SK-N-SH (cell line): ENCODE results near the gene IL11. TPM values are rescaled to one million over a fixed set of nuclear protein-coding genes. Genes with fewer than 3 reads are reported as not detected.

Experiments
- CTCF ChIA-PET: fragments of 300-600, 350-600 bp; formaldehyde crosslinking; extraction: SDS; loops from one replicate; lab custom pipeline; 2021; lab: Yijun Ruan, JAX
- POLR2A ChIA-PET: fragments of 350-600 bp; sonication (Branson Sonifier 250); formaldehyde crosslinking; extraction: SDS; loops from one replicate; lab custom pipeline; 2020; ENCODE audit warnings: antibody characterized with exemption, inconsistent platforms; lab: Yijun Ruan, JAX
- DNase-seq: peaks from one replicate; pipeline ENCODE4 v3.0.0; 2012
- H2AFZ ChIP-seq: fragments of 200-600 bp; sonication (generic); 2 replicates; pipeline ENCODE4 v1.8.1; 2016; ENCODE audit warnings: antibody characterized with exemption, mild to moderate bottlenecking, low read depth
- H3F3A ChIP-seq: fragments of 200-600 bp; sonication (generic); replicated peaks from 2 replicates; pipeline ENCODE3; 2016; ENCODE audit warnings: antibody characterized with exemption, mild to moderate bottlenecking; ENCODE audit not compliant: insufficient read depth
- H3K27ac ChIP-seq, 2 experiments: fragments of 200-500 bp in 1 of 2; fragments of 200-600 bp in 1 of 2; sonication (Bioruptor generic) in 1 of 2; sonication (generic), shearing (Covaris generic) in 1 of 2; 2 replicates each; pipeline versions ENCODE4 v1.5.1 to v1.6.1; 2014 to 2016; ENCODE audit warnings: low read depth in 2 of 2, inconsistent platforms in 1 of 2, low read length in 1 of 2, mild to moderate bottlenecking in 1 of 2, mixed read lengths in 1 of 2
- H3K27me3 ChIP-seq: fragments of 200-600 bp; sonication (generic), shearing (Covaris generic); 2 replicates; pipeline ENCODE4 v1.6.1; 2016; ENCODE audit warnings: mixed run types; ENCODE audit not compliant: insufficient read depth
- H3K36me3 ChIP-seq, 2 experiments: fragments of 200-500 bp in 1 of 2; fragments of 200-600 bp in 1 of 2; sonication (Bioruptor generic) in 1 of 2; sonication (generic) in 1 of 2; replicated peaks in 1 of 2; 2 replicates each; pipeline versions ENCODE3 to v1.5.1; 2014 to 2016; ENCODE audit warnings: low read length in 1 of 2, mild to moderate bottlenecking in 1 of 2; ENCODE audit not compliant: insufficient read depth in 2 of 2, control insufficient read depth in 1 of 2
- H3K4me1 ChIP-seq, 2 experiments: fragments of 200-500 bp in 1 of 2; fragments of 200-600 bp in 1 of 2; sonication (Bioruptor generic) in 1 of 2; sonication (generic), shearing (Covaris generic) in 1 of 2; 2 replicates each; pipeline versions ENCODE4 v1.5.1 to v1.6.1; 2014 to 2016; ENCODE audit warnings: low read depth in 1 of 2, low read length in 1 of 2, mixed run types in 1 of 2; ENCODE audit not compliant: insufficient read depth in 2 of 2, control insufficient read depth in 1 of 2
- H3K4me2 ChIP-seq: fragments of 200-600 bp; sonication (generic), shearing (Covaris generic); 2 replicates; pipeline ENCODE4 v1.6.1; 2017; ENCODE audit warnings: mixed run types
- H3K4me3 ChIP-seq, 2 experiments: fragments of 200-500 bp in 1 of 2; fragments of 200-600 bp in 1 of 2; sonication (Bioruptor generic) in 1 of 2; sonication (generic), shearing (Covaris generic) in 1 of 2; 2 replicates each; pipeline versions ENCODE4 v1.5.1 to v1.8.1; 2014 to 2016; ENCODE audit warnings: low read depth in 2 of 2, inconsistent platforms in 1 of 2, low read length in 1 of 2, mild to moderate bottlenecking in 1 of 2, mixed read lengths in 1 of 2, moderate library complexity in 1 of 2
- H3K79me2 ChIP-seq: fragments of 200-600 bp; sonication (generic); 2 replicates; pipeline ENCODE4 v1.8.1; 2017; ENCODE audit warnings: mild to moderate bottlenecking; ENCODE audit not compliant: insufficient read depth
- H3K9ac ChIP-seq: fragments of 200-600 bp; sonication (generic); 2 replicates; pipeline ENCODE4 v1.6.1; 2017; ENCODE audit warnings: mixed run types
- H3K9me2 ChIP-seq: fragments of 200-600 bp; sonication (generic); 2 replicates; pipeline ENCODE4 v1.6.1; 2017; ENCODE audit warnings: mixed run types
- H3K9me3 ChIP-seq: fragments of 200-600 bp; sonication (generic); 2 replicates; pipeline ENCODE4 v1.6.1; 2017; ENCODE audit warnings: mixed run types, mild to moderate bottlenecking, moderate library complexity
- H4K20me1 ChIP-seq: fragments of 200-600 bp; sonication (generic); 2 replicates; pipeline ENCODE4 v1.6.1; 2017; ENCODE audit warnings: mild to moderate bottlenecking, mixed run types; ENCODE audit not compliant: insufficient read depth
- CHD2 ChIP-seq: fragments of 150-350 bp; IDR thresholded peaks from 2 replicates; pipeline ENCODE4 v1.6.1; 2018; ENCODE audit warnings: low read length; ENCODE audit not compliant: partially characterized antibody
- ELF1 ChIP-seq: IDR thresholded peaks from 2 replicates; pipeline ENCODE4 v1.4.0; 2012
- EP300 ChIP-seq, 2 experiments: IDR thresholded peaks; 2 replicates each; pipeline versions ENCODE4 v1.4.0 to v1.6.1; 2012; ENCODE audit warnings: borderline replicate concordance in 1 of 2, low read depth in 1 of 2, low read length in 1 of 2
- EZH2phosphoT487 ChIP-seq: fragments of 200-600 bp; sonication (generic); IDR thresholded peaks from 2 replicates; pipeline ENCODE4 v1.6.1; 2017; ENCODE audit warnings: low read depth, mixed run types, mild to moderate bottlenecking, antibody characterized with exemption, moderate library complexity, borderline replicate concordance
- FOSL2 ChIP-seq: IDR thresholded peaks from 2 replicates; pipeline ENCODE4 v1.4.0; 2012; ENCODE audit warnings: low read depth, mild to moderate bottlenecking, moderate library complexity, borderline replicate concordance
- FOXJ3 ChIP-seq: sonication (generic); formaldehyde crosslinking; IDR thresholded peaks from 2 replicates; pipeline ENCODE4 v1.5.1; 2020; ENCODE audit warnings: mild to moderate bottlenecking, missing genetic modification reagents
- FOXM1 ChIP-seq: IDR thresholded peaks from 2 replicates; pipeline ENCODE4 v1.4.0; 2012; ENCODE audit warnings: low read depth, mild to moderate bottlenecking
- MAX ChIP-seq: IDR thresholded peaks from 2 replicates; pipeline ENCODE4 v1.4.0; 2012; ENCODE audit warnings: low read depth
- MXI1 ChIP-seq: IDR thresholded peaks from 2 replicates; pipeline ENCODE4 v1.6.1; 2012; ENCODE audit warnings: mild to moderate bottlenecking, low read depth, low read length, improper control_type of control experiment
- NFIC ChIP-seq: IDR thresholded peaks from 2 replicates; pipeline ENCODE4 v1.4.0; 2012; ENCODE audit warnings: borderline replicate concordance
- NRF1 ChIP-seq: IDR thresholded peaks from 2 replicates; pipeline ENCODE4 v1.6.1; 2012; ENCODE audit warnings: low read depth, mild to moderate bottlenecking, low read length
- POLR2AphosphoS5 ChIP-seq: IDR thresholded peaks from 2 replicates; pipeline ENCODE4 v1.6.1; 2012; ENCODE audit warnings: low read depth, low read length
- RAD21 ChIP-seq: IDR thresholded peaks from 2 replicates; pipeline ENCODE4 v1.6.1; 2012; ENCODE audit warnings: mild to moderate bottlenecking, low read length
- RCOR1 ChIP-seq: fragments of 150-350 bp; IDR thresholded peaks from 2 replicates; pipeline ENCODE4 v1.6.1; 2017; ENCODE audit warnings: antibody characterized with exemption, low read length
- RXRA ChIP-seq: IDR thresholded peaks from 2 replicates; pipeline ENCODE4 v1.4.0; 2012; ENCODE audit warnings: low read depth, mild to moderate bottlenecking, borderline replicate concordance
- SIN3A ChIP-seq: IDR thresholded peaks from 2 replicates; pipeline ENCODE4 v1.6.1; 2012; ENCODE audit warnings: low read depth, mild to moderate bottlenecking, low read length, moderate library complexity, borderline replicate concordance
- TAF1 ChIP-seq: IDR thresholded peaks from 2 replicates; pipeline ENCODE4 v1.6.1; 2012; ENCODE audit warnings: low read depth, mild to moderate bottlenecking, low read length, moderate library complexity, borderline replicate concordance
- TCF12 ChIP-seq: IDR thresholded peaks from 2 replicates; pipeline ENCODE4 v1.4.0; 2012
- TEAD4 ChIP-seq: IDR thresholded peaks from 2 replicates; pipeline ENCODE4 v1.4.0; 2012; ENCODE audit warnings: mild to moderate bottlenecking, borderline replicate concordance; ENCODE audit not compliant: insufficient read depth
- YY1 ChIP-seq: IDR thresholded peaks from 2 replicates; pipeline ENCODE4 v1.4.0; 2012; ENCODE audit warnings: low read depth, mild to moderate bottlenecking
- WGBS: methylation state at CpG from one replicate; pipeline ENCODE4 v1.1.6; 2017; ENCODE audit warnings: low lambda C conversion rate; 5-methylcytosine and 5-hydroxymethylcytosine counted together
- polyA plus RNA-seq, 3 experiments: library from polyadenylated mRNA; depleted of rRNA; stranded (reverse); fragments of >200 nt; gene quantifications; 2 replicates each; pipeline ENCODE4 v1.2.3, GENCODE V29; 2012
- TF ChIP-seq, protein P1 (sequence below): IDR thresholded peaks from 2 replicates; pipeline ENCODE4 v1.4.0; 2012; ENCODE audit warnings: low read depth, borderline replicate concordance
- TF ChIP-seq, protein P2 (sequence below): fragments of 150-350 bp; IDR thresholded peaks from 2 replicates; pipeline ENCODE4 v1.6.1; 2017; ENCODE audit warnings: antibody characterized with exemption, low read length, low read depth, borderline replicate concordance
- TF ChIP-seq, protein P3 (sequence below): IDR thresholded peaks from 2 replicates; pipeline ENCODE4 v1.4.0; 2012; ENCODE audit warnings: low read depth, borderline replicate concordance

Gene IL11
- polyA plus RNA-seq, 1 of the 3 experiments (the other 2 are of a cell fraction): 13.2 TPM

GRCh38 chr19:55406091-55406825, 36.0 kb upstream of the IL11 start:
- peaks cover 57% of the 10 kb centered on the region for H3K79me2 ChIP-seq
- H4K20me1 ChIP-seq: peaks cover 51% of the 10 kb centered on the region
- peak overlapping the region; percentile 97 to 98; a peak in 2 of 4 replicates for H3K27ac ChIP-seq
- H3K4me2 ChIP-seq: peak overlapping the region; percentile 94
- no peaks in the 10 kb centered on the region for H3K27me3 ChIP-seq
- no peak for DNase-seq
- H3K9ac ChIP-seq: peak overlapping the region; percentile 99
- H3K9me3 ChIP-seq: no peaks in the 10 kb centered on the region
- H3K36me3 ChIP-seq: peaks cover 24 to 27% of the 10 kb centered on the region in 2 experiments
- peaks cover 23% of the 10 kb centered on the region for H3F3A ChIP-seq
- CTCF ChIA-PET: interaction anchor here (1.1 to 1.5 kb wide), 3 partner anchors 12 to 98 kb away, joined by 3 to 7 read pairs (median 3); no protein-coding TSS in a partner anchor
- POLR2A ChIA-PET: interaction anchor here (1.1 to 1.9 kb wide), 5 partner anchors 14 to 105 kb away, joined by 3 to 33 read pairs (median 7); no protein-coding TSS in a partner anchor
- no peak overlapping the region for H2AFZ ChIP-seq
- H3K9me2 ChIP-seq: no peaks in the 10 kb centered on the region
- peak overlapping the region; percentile 82 to 85 for H3K4me3 ChIP-seq
- 47% methylated on average over 14 of the region's 14 CpGs for WGBS
- no peak for TF ChIP-seq CHD2
- no peak for TF ChIP-seq RCOR1
- TF ChIP-seq TEAD4: no peak
- TF ChIP-seq YY1: no peak
- no peak for TF ChIP-seq TAF1
- TF ChIP-seq TCF12: no peak
- TF ChIP-seq MXI1: no peak; the same call in 1 of the 2 replicates
- TF ChIP-seq RAD21: no peak
- no peak for TF ChIP-seq NRF1
- TF ChIP-seq FOXM1: no peak
- no peak for TF ChIP-seq EP300 (IDR thresholded peaks at IDR 0.05; ENCODE audit: borderline replicate concordance in 1 of 2, low read depth in 1 of 2, low read length in 1 of 2)
- TF ChIP-seq, protein P1, sequence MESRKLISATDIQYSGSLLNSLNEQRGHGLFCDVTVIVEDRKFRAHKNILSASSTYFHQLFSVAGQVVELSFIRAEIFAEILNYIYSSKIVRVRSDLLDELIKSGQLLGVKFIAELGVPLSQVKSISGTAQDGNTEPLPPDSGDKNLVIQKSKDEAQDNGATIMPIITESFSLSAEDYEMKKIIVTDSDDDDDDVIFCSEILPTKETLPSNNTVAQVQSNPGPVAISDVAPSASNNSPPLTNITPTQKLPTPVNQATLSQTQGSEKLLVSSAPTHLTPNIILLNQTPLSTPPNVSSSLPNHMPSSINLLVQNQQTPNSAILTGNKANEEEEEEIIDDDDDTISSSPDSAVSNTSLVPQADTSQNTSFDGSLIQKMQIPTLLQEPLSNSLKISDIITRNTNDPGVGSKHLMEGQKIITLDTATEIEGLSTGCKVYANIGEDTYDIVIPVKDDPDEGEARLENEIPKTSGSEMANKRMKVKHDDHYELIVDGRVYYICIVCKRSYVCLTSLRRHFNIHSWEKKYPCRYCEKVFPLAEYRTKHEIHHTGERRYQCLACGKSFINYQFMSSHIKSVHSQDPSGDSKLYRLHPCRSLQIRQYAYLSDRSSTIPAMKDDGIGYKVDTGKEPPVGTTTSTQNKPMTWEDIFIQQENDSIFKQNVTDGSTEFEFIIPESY: no peak
- TF ChIP-seq ELF1: no peak
- TF ChIP-seq, protein P2, sequence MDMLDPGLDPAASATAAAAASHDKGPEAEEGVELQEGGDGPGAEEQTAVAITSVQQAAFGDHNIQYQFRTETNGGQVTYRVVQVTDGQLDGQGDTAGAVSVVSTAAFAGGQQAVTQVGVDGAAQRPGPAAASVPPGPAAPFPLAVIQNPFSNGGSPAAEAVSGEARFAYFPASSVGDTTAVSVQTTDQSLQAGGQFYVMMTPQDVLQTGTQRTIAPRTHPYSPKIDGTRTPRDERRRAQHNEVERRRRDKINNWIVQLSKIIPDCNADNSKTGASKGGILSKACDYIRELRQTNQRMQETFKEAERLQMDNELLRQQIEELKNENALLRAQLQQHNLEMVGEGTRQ: no peak
- peaks cover 12 to 29% of the 10 kb centered on the region in 2 experiments; a peak in 3 of 4 replicates for H3K4me1 ChIP-seq

DNA sequence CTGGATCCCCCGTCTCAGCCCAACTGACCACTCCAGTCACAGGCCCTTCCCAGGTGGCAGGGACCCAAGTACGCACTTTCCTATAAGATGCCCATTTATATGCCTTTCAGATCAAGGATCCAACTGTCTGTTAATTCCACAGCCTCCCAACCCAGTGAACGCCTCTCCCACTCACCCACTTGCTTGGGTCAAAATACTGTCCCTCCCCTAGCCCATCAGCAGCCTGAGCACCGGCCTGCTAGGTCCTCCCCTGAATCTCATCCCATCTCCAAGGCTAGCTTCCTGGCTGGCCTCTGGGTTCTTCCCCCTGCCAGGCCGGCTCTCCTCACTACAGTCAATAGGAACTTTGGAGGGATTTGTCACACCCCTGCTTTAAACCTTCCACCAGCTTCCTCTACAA, 35.4 kb upstream of the IL11 start:
- H3K4me1 ChIP-seq: peaks cover 12 to 29% of the 10 kb centered on the region in 2 experiments; a peak in 3 of 4 replicates
- ChIA-PET CTCF (interaction anchor here (1.1 to 1.5 kb wide), 3 partner anchors 12 to 98 kb away, joined by 3 to 7 read pairs (median 3); no protein-coding TSS in a partner anchor), POLR2A (interaction anchor here (1.1 kb wide), 1 partner anchor 39 kb away, joined by 3 read pairs; no protein-coding TSS in a partner anchor)
- H2AFZ ChIP-seq: no peak overlapping the region
- WGBS: 68% methylated on average over 5 of the region's 5 CpGs
- peaks cover 24% of the 10 kb centered on the region for H3F3A ChIP-seq
- H3K36me3 ChIP-seq: peaks cover 28 to 30% of the 10 kb centered on the region in 2 experiments
- peaks cover 56% of the 10 kb centered on the region for H4K20me1 ChIP-seq
- H3K9me3 ChIP-seq: no peaks in the 10 kb centered on the region
- DNase-seq: no peak
- no peaks in the 10 kb centered on the region for H3K9me2 ChIP-seq
- H3K9ac ChIP-seq: peak overlapping the region; percentile 99; the same call in 1 of the 2 replicates
- peak overlapping the region; percentile 94 for H3K4me2 ChIP-seq
- peak overlapping the region; percentile 82 to 85 for H3K4me3 ChIP-seq
- H3K79me2 ChIP-seq: peaks cover 57% of the 10 kb centered on the region
- H3K27ac ChIP-seq: no peak overlapping the region
- no peaks in the 10 kb centered on the region for H3K27me3 ChIP-seq
- TF ChIP-seq RXRA (no peak), SIN3A (no peak), FOXJ3 (CRISPR knock-in tag) (no peak), FOSL2 (no peak), RCOR1 (no peak), NFIC (no peak), POLR2AphosphoS5 (no peak), MAX (no peak), EZH2phosphoT487 (no peak), YY1 (no peak)
- TF ChIP-seq, protein P2: no peak
- TF ChIP-seq, protein P3, sequence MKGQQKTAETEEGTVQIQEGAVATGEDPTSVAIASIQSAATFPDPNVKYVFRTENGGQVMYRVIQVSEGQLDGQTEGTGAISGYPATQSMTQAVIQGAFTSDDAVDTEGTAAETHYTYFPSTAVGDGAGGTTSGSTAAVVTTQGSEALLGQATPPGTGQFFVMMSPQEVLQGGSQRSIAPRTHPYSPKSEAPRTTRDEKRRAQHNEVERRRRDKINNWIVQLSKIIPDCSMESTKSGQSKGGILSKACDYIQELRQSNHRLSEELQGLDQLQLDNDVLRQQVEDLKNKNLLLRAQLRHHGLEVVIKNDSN: no peak
